DMS 273 (cell line): ENCODE measurements around the gene FGD6.
"Not testable (repeated sequence)": the region's sequence is repeated elsewhere in the genome, so short reads cannot be mapped to it uniquely, and the experiment has no call there.

Experiments
- DNase-seq: peaks from one replicate; lab custom pipeline; 2025; ENCODE audit not compliant: unreplicated experiment; lab: John Stamatoyannopoulos, UW

FGD6 gene

GRCh38 chr12:95181103-95181502, 36.2 kb downstream of the FGD6 start:
- no peak for DNase-seq

DNA sequence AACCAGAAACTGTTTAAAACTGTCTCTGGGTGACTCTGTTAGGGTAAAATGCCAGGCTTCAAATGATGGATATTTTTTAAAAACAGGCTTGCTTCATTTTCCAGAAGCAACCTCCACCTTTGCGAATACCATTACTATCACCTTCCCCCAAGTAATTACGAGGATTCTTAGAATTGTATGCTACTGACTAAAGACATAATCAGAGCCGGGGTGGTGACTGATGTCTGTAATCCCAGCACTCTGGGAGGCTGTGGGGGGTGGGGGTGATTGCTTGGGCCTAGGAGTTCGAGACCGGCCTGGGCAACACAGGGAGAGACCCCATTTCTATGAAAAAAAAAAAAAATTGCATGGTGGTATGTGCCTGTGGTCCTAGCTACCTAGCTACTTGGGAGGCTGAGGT, 38.3 kb downstream of the FGD6 start:
- DNase-seq = no peak

DNA sequence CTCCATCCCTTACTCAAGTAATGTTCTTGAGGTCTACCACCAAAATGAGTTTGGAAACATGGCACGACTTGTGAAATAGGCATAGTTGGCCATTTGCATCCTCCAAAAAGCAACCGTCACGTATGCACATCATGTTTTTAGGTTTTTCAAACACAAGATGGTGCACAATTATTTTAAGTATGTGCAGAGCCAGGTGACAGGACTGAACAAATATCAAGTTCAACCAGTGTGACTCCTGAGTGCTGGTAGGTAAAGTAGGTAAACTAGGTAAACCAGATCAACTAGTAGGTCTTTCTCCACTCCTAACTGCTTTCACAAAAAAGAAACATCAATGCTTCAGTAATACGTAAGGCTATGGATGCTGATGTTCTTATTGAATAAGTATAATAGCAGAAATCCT, 39.1 kb downstream of the FGD6 start:
- no peak for DNase-seq

DNA sequence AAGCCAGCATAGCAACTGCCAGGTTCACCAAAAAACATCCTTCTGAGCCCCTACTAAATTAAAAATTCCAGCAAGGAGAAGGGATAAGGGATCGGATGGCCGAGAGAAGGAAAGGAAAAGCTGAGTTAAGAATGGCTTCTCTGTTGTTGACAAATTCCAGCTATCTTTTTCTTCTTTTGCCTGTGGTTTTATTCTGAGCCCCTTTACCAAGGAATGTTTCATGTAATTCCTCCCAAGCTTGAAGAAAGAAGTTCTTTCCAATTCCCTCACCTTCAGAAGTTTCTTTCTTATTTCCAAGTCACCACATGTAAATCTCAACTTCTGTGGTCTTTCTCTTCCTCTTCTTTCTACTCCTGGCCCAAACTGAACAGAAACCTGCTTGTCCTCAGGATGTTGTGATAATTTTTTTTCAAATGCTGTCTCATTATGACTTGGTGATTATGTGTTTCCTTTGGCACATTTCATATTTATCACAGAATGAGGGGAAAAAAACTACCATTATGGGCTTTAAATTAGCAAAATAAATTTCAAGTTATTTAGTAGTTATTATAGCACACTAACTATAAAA, 40.0 kb downstream of the FGD6 start:
- no peak for DNase-seq

DNA sequence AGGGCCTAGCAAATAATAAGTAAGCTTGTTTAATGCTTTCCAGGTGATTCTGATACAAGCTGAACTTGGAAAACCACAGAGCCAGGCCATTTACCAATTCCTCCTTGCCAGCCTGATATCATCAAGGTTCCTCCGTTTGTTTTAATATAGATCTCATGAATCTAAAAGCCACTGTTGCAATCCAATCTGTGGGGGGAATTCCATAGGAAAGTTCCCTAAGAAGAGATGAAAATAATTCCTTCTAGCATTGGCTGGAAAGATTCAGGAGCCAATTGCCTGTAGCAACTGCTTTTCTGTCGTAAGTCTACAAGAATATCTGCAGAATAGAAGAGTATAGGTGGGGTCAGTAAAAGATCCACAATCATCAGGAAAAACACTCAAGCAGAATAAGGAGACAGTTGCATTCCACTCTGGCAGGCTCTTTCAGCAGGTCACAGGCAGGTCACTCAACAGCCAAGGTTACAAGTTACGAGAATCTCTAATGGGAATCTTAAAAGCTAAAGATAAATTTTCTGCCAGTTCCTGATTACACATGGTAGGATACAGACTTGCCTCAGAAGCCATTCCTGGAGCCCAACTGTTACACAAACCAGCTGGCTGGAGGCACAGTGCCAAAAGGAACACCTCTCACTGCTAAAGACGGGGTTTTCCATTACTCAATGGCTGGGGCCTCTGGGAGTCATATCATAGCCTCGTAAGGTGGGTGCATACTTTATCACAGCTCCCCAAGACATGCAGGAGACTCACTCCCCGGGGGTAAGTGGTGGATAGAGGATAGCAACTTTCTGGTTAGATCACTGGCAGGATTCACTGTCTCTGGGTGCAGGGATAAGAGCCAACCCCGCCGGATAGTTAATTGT, 43.6 kb downstream of the FGD6 start:
- peak; percentile 76 for DNase-seq

DNA sequence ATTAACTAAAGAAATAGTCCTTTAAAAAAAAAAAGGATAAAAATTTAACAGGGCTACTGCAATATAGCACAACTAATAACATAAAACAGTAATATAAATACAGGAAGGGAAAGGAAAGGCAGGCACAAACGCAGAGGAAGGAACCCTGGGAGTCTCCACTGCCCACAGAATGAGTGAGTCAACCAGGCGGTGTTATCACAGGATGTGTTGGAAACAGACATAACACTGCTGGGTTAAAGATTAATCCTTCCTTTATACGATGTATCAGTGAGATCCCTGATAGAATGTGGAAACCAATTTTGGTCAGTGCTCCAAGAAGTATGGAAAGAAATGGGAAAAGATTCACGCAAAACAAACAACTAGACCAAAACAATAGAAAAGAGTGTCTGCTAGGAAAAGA, 47.9 kb downstream of the FGD6 start:
- no peak for DNase-seq

GRCh38 chr12:95168746-95169145, 48.5 kb downstream of the FGD6 start:
- DNase-seq = no peak

DNA sequence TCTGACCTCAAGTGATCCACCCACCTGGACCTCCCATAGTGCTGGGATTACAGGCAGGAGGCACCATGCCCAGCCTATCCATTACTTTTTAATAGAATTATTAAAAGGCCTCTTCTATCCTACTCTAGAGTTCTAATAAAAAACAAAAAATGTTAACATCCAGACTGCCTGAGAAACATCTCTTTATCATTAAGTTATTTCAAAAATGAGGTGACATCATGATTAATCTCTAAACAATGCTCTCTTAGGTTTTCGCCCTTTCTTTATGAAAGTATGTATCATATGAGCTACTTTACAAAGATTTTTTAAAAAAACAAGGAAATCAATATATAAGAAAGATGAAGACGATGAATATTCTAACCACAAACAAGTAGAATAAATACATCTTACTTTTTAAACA, 52.6 kb downstream of the FGD6 start:
- no peak for DNase-seq

DNA sequence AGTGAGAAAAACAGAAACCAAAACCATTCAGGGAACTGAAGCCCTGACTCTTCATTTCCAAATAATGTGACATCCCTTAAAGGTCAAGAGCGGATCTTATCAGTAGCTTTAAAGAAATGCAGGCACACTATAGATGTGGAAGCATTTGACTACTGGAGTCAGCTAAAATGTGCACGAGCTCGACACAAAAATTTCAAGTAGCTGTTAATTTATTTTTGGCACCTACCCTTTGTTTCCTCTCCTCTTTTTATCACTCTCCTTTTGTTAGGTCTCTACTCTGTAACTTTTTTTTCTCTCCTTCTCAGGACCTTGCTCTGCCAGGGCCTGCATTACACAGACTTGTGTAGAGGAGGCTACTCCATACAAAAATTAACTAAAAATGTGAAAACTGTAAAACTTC, 58.3 kb downstream of the FGD6 start:
- no peak for DNase-seq

DNA sequence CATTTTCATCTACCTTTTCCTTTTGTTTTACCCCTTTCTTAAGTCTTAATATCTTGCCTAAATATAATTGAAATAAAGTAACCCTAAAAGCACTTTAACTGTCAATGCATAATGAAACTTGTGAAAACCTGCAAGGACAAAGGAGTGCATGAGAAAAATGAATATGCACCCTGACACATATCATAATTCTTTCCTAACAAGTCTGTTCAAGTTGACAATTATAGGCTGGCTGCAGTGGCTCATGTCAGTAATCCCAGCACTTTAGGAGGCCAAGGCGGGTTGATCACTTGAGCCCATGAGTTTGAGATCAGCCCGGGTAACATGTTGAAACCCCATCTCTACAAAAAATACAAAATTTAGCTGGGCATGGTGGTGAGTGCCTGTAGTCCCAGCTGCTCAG, 65.4 kb downstream of the FGD6 start:
- no peak for DNase-seq

DNA sequence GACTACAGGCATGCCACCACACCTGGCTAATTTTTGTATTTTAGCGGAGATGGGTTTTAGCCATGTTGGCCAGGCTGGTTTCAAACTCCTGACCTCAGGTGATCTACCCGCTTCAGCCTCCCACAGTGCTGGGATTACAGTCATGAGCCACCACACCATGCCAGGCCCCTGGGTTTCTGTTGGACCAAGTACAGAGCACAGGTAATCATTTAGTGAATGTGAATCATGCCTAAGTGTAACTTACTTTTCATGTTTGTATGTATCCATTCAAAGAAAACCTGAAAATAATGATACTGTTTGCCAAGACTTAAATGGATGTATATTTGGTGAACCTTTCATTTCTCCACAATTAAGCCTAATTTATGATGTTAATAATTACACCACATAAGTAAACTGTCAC, 65.9 kb downstream of the FGD6 start:
- no peak for DNase-seq

DNA sequence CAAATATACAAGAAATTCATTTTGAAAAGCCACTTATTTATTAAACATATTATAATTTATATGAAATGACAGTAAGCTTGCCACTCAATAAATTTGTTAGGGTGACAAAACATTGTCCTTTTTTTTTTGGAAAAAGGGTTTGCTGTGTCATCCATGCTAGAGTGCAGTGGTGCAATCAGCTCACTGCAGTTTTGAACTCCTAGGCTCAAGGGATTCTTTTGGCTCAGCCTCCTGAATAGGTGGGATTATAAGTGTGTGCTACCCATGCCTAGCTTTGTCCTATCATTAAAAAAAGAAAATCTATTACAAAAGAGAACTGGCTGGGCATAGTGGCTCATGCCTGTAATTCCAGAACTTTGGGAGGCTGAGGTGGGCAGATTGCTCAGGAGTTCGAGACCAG, 66.8 kb downstream of the FGD6 start:
- no peak for DNase-seq

- peak; percentile 1 for DNase-seq
These were observed 69.4 kb downstream of the FGD6 start for GRCh38 chr12:95147866-95148265.

DNA sequence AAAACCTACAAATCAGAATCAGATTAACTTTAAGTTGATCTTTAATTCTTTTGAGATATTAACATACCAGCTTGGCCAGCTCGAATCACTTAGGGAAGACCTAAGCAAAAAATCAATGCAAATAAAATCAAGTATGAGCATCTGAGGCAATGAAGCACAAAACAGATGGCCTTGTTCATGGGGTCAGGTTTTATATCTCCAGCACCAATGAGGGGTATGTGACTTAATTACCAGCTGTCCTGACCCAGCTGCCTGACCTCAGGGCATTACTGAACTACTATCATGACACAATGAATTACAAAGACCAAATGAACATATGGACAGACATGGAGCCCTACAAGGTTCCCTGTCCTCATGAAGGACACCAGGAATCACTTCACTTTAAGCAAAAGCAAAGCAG, 70.5 kb downstream of the FGD6 start:
- peak; percentile 89 for DNase-seq

GRCh38 chr12:95143621-95144205, 73.6 kb downstream of the FGD6 start:
- DNase-seq = peak; percentile 38

DNA sequence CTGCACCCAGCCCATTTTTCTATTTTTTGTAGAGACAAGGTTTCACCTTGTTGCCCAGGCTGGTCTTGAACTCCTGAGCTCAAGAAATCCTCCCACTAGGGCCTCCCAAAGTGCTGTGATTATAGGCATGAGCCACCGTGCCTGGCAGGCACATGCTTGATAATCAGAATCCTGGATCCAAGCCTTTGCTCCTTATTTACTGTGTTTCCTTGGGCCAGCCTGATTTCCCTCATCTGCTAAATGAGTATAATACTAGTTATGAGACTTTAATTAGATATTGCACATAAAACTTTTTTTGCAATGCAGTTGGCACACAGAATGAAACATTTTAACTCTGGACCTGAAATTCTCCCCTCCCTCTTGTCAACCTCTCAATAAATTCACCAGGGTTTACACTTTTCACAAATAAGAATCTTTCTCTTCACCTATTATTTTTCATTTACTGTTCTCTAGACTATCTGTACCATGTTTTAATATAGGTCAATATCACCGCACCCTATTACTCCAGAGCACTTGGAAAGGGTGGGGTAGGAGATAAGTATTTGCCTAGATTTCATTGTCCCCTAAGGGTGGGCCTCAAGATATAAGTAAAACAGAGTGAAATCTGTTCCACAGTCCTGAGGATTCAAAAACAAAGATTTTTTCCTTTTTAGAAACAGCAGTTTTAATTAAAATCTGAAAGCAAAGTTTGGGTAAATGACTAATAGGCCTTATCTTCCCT, 74.7 kb downstream of the FGD6 start:
- peak; percentile 0 for DNase-seq

GRCh38 chr12:95141310-95141709, 76.0 kb downstream of the FGD6 start:
- no peak for DNase-seq

- DNase-seq = not testable (repeated sequence)
These were observed 79.2 kb downstream of the FGD6 start for GRCh38 chr12:95138031-95138430.

DNA sequence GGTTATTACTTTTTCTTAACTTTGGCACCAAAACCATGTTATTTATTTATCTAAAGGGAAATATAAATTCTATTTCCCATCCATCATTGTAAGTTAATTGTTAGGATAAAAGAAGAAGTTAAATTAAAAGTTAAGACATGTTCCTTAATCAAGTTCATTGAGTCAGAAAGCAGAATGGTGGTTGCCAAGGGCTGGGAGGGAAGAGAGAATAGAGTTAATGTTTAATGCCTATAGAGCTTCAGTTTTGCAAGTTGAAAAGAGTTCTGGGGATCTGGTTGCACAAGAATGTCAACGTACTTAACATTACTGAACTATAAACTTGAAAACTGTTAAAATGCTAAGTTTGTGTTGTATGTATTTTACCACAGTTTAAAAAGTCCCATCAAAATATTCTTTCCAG, 80.7 kb downstream of the FGD6 start:
- DNase-seq = no peak

DNA sequence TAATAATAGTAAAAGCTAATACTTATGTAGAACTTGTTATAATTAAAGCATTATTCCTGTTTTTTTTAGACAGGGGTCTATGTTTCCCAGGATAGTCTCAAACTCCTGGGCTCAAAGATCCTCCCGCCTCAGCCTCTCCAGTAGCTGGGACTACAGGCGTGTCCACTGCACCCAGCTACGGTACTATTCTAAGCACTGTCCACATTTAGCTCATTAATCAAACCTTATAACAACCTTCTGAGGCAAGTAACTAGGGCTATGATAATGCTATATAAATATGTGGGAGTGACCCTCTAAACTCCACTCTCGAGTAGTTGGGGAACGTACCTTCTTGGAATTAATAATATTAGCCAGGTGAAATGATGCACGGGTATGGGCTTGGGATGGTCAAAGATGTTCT, 83.2 kb downstream of the FGD6 start:
- DNase-seq = no peak

- no peak for DNase-seq
These were observed 85.5 kb downstream of the FGD6 start for GRCh38 chr12:95131589-95132340.
